Fibroblast of lung (primary cell): ENCODE measurements around the gene TAGAP.

ENCODE experiments used
- EZH2 ChIP-seq: IDR thresholded peaks from 2 replicates; pipeline ENCODE4 v1.5.1; 2012; ENCODE audit warnings: low read length, control low read depth, mild to moderate bottlenecking; ENCODE audit errors: missing control alignments
- TF ChIP-seq, protein P1 (sequence below), 2 donors: IDR thresholded peaks in 1 of 2; conservative IDR thresholded peaks in 1 of 2; 1 replicate in 1 of 2; 2 replicates in 1 of 2; pipeline ENCODE4 v1.5.1; 2011 to 2012; ENCODE audit warnings: low read length in 2 of 2, control low read depth in 1 of 2, inconsistent platforms in 1 of 2, low read depth in 1 of 2, mild to moderate bottlenecking in 1 of 2

DNA sequence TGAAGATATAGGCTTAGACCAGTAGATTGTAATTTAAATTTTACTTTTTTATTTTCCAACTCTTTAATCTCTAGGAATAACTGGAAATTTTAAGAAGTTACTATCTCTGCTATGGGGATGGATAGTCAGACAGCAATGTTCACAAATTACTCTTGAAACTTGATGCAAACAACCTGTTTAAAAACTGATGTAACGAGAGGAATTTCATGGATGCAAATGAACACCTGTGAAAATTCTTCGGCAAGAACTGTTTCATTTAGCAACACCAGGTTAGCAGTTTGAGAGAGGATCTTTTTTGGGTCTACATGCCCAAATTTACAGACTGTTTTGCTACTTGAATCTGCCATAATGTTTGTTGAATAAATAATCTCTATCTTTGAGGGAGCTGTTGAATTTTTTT, 24.8 kb downstream of the TAGAP start:
- TF ChIP-seq, protein P1, sequence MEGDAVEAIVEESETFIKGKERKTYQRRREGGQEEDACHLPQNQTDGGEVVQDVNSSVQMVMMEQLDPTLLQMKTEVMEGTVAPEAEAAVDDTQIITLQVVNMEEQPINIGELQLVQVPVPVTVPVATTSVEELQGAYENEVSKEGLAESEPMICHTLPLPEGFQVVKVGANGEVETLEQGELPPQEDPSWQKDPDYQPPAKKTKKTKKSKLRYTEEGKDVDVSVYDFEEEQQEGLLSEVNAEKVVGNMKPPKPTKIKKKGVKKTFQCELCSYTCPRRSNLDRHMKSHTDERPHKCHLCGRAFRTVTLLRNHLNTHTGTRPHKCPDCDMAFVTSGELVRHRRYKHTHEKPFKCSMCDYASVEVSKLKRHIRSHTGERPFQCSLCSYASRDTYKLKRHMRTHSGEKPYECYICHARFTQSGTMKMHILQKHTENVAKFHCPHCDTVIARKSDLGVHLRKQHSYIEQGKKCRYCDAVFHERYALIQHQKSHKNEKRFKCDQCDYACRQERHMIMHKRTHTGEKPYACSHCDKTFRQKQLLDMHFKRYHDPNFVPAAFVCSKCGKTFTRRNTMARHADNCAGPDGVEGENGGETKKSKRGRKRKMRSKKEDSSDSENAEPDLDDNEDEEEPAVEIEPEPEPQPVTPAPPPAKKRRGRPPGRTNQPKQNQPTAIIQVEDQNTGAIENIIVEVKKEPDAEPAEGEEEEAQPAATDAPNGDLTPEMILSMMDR (conservative IDR thresholded peaks at IDR 0.05 in 1 of 2, IDR thresholded peaks at IDR 0.05 in 1 of 2; ENCODE audit: low read depth in 1 of 2, low read length in 2 of 2) = no peak
- no peak for TF ChIP-seq EZH2
